8988T (cell line): ENCODE results near the gene H1-8.

Experiments used
- DNase-seq: peaks from one replicate; pipeline ENCODE4 v3.0.0; 2011

H1-8 gene

GRCh38 chr3:129576514-129577352 is 33.8 kb downstream of the H1-8 start:
- no peak for DNase-seq

GRCh38 chr3:129577366-129577765 is 34.4 kb downstream of the H1-8 start:
- no peak for DNase-seq

GRCh38 chr3:129577925-129578786 is 35.2 kb downstream of the H1-8 start:
- DNase-seq = no peak

- DNase-seq = no peak
Measured at GRCh38 chr3:129579991-129580390, 37.0 kb downstream of the H1-8 start.

GRCh38 chr3:129581623-129582022 is 38.6 kb downstream of the H1-8 start:
- DNase-seq = no peak

GRCh38 chr3:129582799-129583198 is 39.8 kb downstream of the H1-8 start:
- DNase-seq = no peak

GRCh38 chr3:129583289-129583688 is 40.3 kb downstream of the H1-8 start:
- no peak for DNase-seq

GRCh38 chr3:129584631-129585030 is 41.7 kb downstream of the H1-8 start:
- DNase-seq = no peak

- no peak for DNase-seq
Measured at GRCh38 chr3:129585949-129586657, 43.1 kb downstream of the H1-8 start.

GRCh38 chr3:129586746-129587430 is 43.9 kb downstream of the H1-8 start:
- no peak for DNase-seq

GRCh38 chr3:129587566-129588210 is 44.7 kb downstream of the H1-8 start:
- DNase-seq = no peak

- DNase-seq = no peak
Measured at GRCh38 chr3:129590215-129590614, 47.2 kb downstream of the H1-8 start.

- no peak for DNase-seq
Measured at GRCh38 chr3:129591932-129592331, 49.0 kb downstream of the H1-8 start.

- no peak for DNase-seq
Measured at GRCh38 chr3:129592381-129593131, 49.6 kb downstream of the H1-8 start.

- DNase-seq = no peak
Measured at GRCh38 chr3:129593230-129593594, 50.2 kb downstream of the H1-8 start.

- no peak for DNase-seq
Measured at GRCh38 chr3:129593595-129594339, 50.8 kb downstream of the H1-8 start.

- no peak for DNase-seq
Measured at GRCh38 chr3:129594409-129594808, 51.4 kb downstream of the H1-8 start.

- no peak for DNase-seq
Measured at GRCh38 chr3:129594907-129595390, 52.0 kb downstream of the H1-8 start.

- no peak for DNase-seq
Measured at GRCh38 chr3:129595544-129596193, 52.7 kb downstream of the H1-8 start.
